ENCODE measurements around the gene ALKBH2.

ALKBH2 gene

DNA sequence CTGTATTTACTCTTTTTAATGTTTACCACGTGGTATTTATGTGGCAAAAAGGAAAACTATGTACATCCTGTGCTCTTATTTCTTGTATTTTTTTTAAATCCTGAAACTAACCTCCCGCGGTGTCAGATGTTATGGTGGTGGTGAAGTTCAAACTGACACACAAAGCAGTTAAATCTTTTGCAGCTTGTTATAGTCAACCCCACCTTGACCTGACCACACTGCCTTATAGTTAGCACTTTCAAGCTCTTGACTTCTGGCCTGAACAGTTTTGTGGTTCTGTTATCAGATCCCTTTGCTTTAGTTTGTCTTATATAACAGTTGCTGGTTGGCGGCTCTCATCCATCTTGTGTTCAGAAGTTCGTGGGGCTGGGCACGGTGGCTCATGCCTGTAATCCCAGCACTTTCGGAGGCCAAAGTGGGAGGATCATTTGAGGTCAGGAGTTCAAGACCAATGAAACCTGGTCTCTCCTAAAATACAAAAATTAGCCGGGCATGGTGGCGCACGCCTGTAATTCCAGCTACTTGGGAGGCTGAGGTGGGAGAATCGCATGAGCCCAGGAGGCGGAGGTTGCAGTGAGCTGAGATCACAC is 6.3 kb upstream of the ALKBH2 start:
- DNase-seq (no peak), ATAC-seq (no peak)
- Mint-ChIP-seq H3K27ac (peak overlapping the region; percentile 11), H3K9me3 (no peaks in the 10 kb centered on the region), H3K36me3 (ENCODE audit: low read depth) (peaks cover 41% of the 10 kb centered on the region), H3K27me3 (no peaks in the 10 kb centered on the region), H3K4me3 (peak overlapping the region; percentile 85), H3K4me1 (peaks cover 25% of the 10 kb centered on the region)

DNA sequence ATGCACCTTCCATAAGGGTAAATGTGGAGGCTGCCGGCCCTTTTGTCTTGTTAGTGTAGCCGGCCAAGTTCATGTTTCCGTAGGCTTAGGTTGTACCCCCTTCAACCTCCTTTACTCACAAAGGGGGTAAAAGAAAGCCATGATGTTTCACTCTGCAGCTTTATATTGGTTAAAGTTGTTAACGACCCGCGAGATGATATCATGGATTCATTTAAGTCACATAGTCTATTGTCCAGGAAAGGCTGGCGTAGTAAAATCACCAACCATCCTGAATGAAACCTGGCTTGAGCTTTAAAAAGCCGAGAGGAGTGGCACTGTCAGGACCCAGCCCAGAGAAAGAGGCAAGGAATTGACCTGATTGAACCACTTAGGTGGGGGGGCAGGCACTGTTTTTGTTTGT is 5.4 kb upstream of the ALKBH2 start:
- Mint-ChIP-seq H3K4me3 (peak overlapping the region; percentile 85), H3K9me3 (no peaks in the 10 kb centered on the region), H3K4me1 (peaks cover 28% of the 10 kb centered on the region), H3K36me3 (ENCODE audit: low read depth) (peaks cover 37% of the 10 kb centered on the region), H3K27me3 (no peaks in the 10 kb centered on the region), H3K27ac (peak overlapping the region; percentile 59)
- no peak for ATAC-seq
- no peak for DNase-seq

DNA sequence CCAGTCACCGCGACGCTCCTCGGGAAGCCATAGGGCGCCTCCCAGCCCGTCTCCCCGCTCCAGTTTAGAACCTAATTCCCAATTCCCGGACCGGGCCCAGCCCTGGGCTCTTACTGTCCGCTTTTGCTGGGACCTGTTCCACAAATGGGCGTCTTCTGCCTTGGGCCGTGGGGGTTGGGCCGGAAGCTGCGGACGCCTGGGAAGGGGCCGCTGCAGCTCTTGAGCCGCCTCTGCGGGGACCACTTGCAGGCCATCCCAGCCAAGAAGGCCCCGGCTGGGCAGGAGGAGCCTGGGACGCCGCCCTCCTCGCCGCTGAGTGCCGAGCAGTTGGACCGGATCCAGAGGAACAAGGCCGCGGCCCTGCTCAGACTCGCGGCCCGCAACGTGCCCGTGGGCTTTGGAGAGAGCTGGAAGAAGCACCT is 4.9 kb upstream of the ALKBH2 start:
- no peaks in the 10 kb centered on the region for H3K27me3 Mint-ChIP-seq
- DNase-seq (no peak), ATAC-seq (peak; percentile 13)
- no peaks in the 10 kb centered on the region for H3K9me3 Mint-ChIP-seq
- peaks cover 32% of the 10 kb centered on the region for H3K4me1 Mint-ChIP-seq
- peaks cover 35% of the 10 kb centered on the region for H3K36me3 Mint-ChIP-seq (ENCODE audit: low read depth)
- peak overlapping the region; percentile 85 for H3K4me3 Mint-ChIP-seq
- peak overlapping the region; percentile 86 for H3K27ac Mint-ChIP-seq

DNA sequence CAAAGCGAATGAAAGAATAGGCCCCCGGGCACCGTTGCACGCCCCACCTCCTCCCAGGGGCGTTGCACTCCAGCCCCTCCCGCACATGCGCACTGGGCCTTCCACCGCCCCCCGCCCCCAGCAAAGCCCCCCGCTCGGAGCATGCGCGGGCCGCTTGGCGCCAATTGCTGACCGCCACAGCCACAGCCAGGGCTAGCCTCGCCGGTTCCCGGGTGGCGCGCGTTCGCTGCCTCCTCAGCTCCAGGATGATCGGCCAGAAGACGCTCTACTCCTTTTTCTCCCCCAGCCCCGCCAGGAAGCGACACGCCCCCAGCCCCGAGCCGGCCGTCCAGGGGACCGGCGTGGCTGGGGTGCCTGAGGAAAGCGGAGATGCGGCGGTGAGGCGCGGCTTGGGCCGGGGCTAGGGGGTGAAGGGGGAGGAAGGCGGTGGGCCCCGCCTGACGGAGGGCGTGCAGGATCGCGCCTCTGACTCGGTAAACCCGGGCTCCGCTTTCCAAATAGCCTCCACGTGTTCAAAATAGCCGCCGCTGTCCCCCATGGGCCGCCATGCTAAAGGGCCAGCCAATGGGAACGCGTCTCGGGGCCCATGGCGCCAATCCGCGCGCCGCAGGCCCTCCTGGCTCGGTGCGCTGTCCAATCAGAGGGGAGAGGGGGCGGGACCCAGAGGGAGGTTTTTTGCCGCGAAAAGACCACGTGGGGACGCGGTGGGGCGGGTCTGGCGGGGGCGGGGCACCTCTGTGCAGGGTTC is 4.3 kb upstream of the ALKBH2 start, which contains the start of gene UNG:
TSS of gene UNG (plus strand) at position 163 of the 748 bp plus-strand sequence. CDS start at position 246, 83 bp downstream.
- Mint-ChIP-seq H3K4me3 (peak within 1 kb of the TSS; percentile 85), H3K27me3 (no peaks in the 10 kb centered on the region), H3K9me3 (no peaks in the 10 kb centered on the region), H3K36me3 (ENCODE audit: low read depth) (peaks cover 33% of the 10 kb centered on the region), H3K4me1 (peaks cover 38% of the 10 kb centered on the region), H3K27ac (peak within 1 kb of the TSS; percentile 86)
- ATAC-seq: peak; percentile 94
- peak; percentile 96 for DNase-seq

DNA sequence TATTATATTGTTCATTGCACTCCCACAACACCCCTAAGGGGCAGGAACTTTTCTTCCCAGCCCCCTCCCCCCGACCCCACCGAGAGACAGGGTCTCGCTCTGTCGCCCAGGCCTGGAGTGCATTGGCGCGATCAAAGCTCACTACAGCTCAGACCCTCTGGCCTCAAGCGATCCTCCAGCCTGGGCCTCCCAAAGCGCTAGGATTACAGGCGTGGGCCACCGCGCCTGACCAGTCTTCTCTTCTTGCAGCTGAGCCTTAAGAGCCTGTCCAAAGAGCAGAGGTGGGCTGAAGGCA is 3.8 kb upstream of the ALKBH2 start:
- Mint-ChIP-seq H3K9me3 (no peaks in the 10 kb centered on the region), H3K36me3 (ENCODE audit: low read depth) (peaks cover 35% of the 10 kb centered on the region), H3K27ac (no peak overlapping the region), H3K4me1 (peaks cover 43% of the 10 kb centered on the region), H3K4me3 (peak overlapping the region; percentile 85), H3K27me3 (no peaks in the 10 kb centered on the region)
- ATAC-seq (no peak), DNase-seq (no peak)

DNA sequence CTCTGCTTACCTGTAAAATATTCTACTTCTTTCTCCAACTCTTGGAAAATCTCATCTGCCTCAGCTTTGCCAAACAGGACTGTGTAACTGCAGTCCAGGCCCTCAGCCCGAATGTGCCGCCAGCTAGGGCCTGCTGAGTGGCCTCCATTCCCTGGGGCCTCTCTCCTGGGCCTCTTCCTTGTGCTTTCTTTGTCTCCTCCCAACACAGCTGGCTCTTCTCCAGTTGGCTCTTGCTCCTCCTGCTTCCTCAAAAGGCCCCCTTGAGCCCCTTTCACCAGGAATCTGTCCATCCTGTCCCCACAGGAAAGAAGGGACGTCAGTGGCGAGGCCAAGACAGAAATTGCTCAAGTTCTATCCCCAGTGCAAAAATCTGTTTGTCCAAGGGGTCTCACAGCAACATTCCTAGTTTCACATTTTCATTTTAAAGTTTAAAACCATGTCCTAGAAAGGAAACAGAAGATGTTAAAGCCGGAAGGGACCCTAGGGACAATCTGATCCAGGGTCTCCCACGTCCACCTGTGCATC is 713 bp downstream of the ALKBH2 start:
- no peaks in the 10 kb centered on the region for H3K27me3 Mint-ChIP-seq
- H3K4me1 Mint-ChIP-seq: peaks cover 39% of the 10 kb centered on the region
- H3K9me3 Mint-ChIP-seq: no peaks in the 10 kb centered on the region
- peaks cover 26% of the 10 kb centered on the region for H3K36me3 Mint-ChIP-seq (ENCODE audit: low read depth)
- peak overlapping the region; percentile 90 for H3K27ac Mint-ChIP-seq
- no peak for ATAC-seq
- DNase-seq: no peak
- peak overlapping the region; percentile 90 for H3K4me3 Mint-ChIP-seq

DNA sequence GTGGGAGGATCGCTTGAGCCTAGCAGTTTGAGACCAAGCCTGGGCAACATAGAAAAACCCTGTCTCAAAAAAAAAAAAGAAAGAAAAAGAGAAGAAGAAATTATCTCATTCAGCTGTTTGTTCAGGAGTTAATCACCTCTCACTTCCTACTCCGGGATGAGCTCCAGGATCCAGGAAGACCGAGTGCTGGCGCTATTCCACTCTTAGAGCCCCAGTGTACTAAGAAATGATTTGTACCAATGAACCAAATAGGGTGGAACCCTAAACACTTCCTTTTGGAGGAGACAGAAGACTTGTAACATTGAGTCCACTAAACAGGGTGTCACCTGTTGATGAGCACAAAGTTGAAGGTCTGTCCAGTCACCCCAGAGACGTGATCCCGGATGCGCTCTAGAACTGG is 3.6 kb downstream of the ALKBH2 start:
- peaks cover 39% of the 10 kb centered on the region for H3K4me1 Mint-ChIP-seq
- ATAC-seq (no peak), DNase-seq (no peak)
- no peaks in the 10 kb centered on the region for H3K9me3 Mint-ChIP-seq
- no peak overlapping the region for H3K27ac Mint-ChIP-seq
- H3K36me3 Mint-ChIP-seq (ENCODE audit: low read depth): peaks cover 26% of the 10 kb centered on the region
- no peaks in the 10 kb centered on the region for H3K27me3 Mint-ChIP-seq
- no peak overlapping the region for H3K4me3 Mint-ChIP-seq

DNA sequence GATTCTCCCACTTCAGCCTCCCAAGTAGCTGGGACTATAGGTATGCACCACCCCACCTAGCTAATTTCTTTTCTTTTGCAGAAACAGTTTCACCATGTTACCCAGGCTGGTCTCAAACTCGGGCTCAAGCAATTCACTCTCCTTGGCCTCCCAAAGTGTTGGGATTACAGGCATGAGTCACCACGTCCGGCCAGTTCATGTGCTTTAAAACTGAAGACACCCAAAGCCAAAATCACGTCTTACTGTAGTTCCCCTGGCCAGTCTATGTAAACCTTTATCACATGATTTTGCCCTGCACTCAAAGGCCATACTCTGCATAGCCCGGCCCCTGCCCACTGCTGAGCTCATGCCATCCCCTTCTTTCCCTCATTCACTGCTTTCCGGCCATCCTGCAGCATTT is 4.5 kb downstream of the ALKBH2 start:
- Mint-ChIP-seq H3K9me3 (no peaks in the 10 kb centered on the region), H3K4me3 (no peak overlapping the region), H3K36me3 (ENCODE audit: low read depth) (peaks cover 26% of the 10 kb centered on the region), H3K4me1 (peaks cover 39% of the 10 kb centered on the region), H3K27ac (no peak overlapping the region), H3K27me3 (no peaks in the 10 kb centered on the region)
- DNase-seq (no peak), ATAC-seq (no peak)

DNA sequence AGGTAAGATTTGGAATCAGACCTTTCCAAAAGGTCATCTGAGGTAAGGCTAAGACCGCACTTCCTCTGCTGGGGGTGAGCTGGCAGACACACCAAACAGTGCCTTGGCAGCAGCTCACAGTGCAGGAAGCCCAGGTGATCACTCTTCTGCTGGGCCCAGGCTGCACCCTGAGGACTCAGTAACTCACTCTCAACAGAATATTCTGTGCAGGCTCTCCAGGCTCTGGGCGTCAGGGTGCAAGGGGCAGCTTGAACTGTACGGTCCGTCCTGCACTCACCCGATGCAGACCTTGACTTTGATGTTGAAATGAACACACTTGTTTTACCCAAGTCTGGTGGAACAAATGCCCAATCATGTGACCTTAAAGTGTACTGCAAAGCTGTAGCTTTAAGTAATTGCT is 6.0 kb downstream of the ALKBH2 start:
- DNase-seq: no peak

DNA sequence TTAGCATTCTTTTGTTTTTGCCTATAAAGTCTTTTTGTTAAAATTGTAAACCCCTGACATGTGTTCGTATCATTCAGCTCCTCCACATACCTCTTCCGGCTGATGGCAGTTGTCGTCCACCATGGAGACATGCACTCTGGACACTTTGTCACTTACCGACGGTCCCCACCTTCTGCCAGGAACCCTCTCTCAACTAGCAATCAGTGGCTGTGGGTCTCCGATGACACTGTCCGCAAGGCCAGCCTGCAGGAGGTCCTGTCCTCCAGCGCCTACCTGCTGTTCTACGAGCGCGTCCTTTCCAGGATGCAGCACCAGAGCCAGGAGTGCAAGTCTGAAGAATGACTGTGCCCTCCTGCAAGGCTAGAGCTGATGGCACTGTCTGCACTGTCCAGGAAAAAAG is 7.7 kb downstream of the ALKBH2 start:
- Mint-ChIP-seq H3K36me3 (ENCODE audit: low read depth) (peaks cover 28% of the 10 kb centered on the region), H3K9me3 (no peaks in the 10 kb centered on the region), H3K27ac (peak overlapping the region; percentile 23), H3K4me3 (no peak overlapping the region), H3K27me3 (no peaks in the 10 kb centered on the region), H3K4me1 (peaks cover 8% of the 10 kb centered on the region)
- ATAC-seq (no peak), DNase-seq (no peak)

More for the DNA sequence above, 6.0 kb downstream of the ALKBH2 start:
- peaks cover 23% of the 10 kb centered on the region for H3K4me1 Mint-ChIP-seq
- H3K9me3 Mint-ChIP-seq: no peaks in the 10 kb centered on the region
- no peak overlapping the region for H3K4me3 Mint-ChIP-seq
- H3K27me3 Mint-ChIP-seq: no peaks in the 10 kb centered on the region
- peaks cover 28% of the 10 kb centered on the region for H3K36me3 Mint-ChIP-seq (ENCODE audit: low read depth)
- H3K27ac Mint-ChIP-seq: peak overlapping the region; percentile 14
- ATAC-seq: peak; percentile 67

DNA sequence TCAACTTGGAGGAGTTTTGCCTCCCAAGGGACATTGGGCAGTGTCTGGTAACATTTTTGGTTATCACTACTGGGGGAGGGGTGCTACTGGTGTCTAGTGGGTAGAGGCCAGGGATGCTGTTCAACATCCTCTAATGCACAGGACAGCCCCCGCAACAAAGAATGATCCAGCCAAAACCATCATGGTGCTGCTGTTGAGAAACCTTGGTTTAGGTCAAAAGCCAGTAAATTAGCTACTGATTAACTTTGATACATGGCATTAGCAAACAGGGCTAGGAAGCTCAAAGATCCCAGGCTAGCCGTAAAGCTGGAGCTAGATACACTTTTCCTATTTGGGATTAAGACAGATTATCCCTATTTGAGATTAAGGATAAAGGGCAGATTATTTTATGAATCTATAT is 8.8 kb downstream of the ALKBH2 start:
- Mint-ChIP-seq H3K9me3 (no peaks in the 10 kb centered on the region), H3K27me3 (no peaks in the 10 kb centered on the region), H3K27ac (no peak overlapping the region), H3K36me3 (ENCODE audit: low read depth) (peaks cover 25% of the 10 kb centered on the region), H3K4me3 (no peak overlapping the region), H3K4me1 (peaks cover 4% of the 10 kb centered on the region)
- DNase-seq: no peak
- ATAC-seq: no peak

DNA sequence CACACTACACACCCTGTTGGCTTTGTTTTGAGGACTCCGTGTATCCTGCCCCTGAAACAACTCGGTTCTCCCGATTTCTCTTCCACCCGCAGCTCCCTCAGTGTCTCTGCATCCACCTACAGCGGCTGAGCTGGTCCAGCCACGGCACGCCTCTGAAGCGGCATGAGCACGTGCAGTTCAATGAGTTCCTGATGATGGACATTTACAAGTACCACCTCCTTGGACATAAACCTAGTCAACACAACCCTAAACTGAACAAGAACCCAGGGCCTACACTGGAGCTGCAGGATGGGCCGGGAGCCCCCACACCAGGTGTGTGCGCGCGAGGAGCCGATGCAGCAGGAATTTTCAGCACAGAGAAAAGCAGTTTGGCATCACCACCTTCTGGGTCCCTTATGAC is 10.5 kb downstream of the ALKBH2 start:
- DNase-seq (no peak), ATAC-seq (no peak)
- Mint-ChIP-seq H3K27me3 (no peaks in the 10 kb centered on the region), H3K27ac (no peak overlapping the region), H3K4me1 (peaks cover 4% of the 10 kb centered on the region), H3K36me3 (ENCODE audit: low read depth) (peaks cover 31% of the 10 kb centered on the region), H3K9me3 (peaks cover 6% of the 10 kb centered on the region), H3K4me3 (no peak overlapping the region)

DNA sequence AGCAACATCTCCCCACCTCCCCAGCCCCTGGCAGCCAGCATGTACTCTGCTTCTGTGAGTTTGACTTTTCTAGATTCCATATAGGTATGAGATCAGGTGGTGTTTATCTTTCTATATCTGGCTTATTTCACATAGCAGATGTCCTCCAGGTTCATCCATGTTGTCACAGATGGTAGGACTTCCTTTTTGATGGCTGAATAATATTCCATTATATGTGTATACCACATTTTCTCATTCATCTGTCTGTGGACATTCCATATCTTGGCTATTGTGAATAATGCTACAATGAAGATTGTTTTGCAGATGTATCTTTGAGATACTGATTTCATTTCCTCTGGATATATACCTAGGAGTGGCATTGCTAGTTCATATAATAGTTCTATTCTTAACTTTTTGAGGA is 18.4 kb downstream of the ALKBH2 start:
- Mint-ChIP-seq H3K9me3 (peaks cover 13% of the 10 kb centered on the region), H3K4me1 (no peaks in the 10 kb centered on the region), H3K36me3 (ENCODE audit: low read depth) (peaks cover 46% of the 10 kb centered on the region), H3K27ac (no peak overlapping the region), H3K27me3 (no peaks in the 10 kb centered on the region), H3K4me3 (no peak overlapping the region)
- DNase-seq (no peak), ATAC-seq (no peak)

DNA sequence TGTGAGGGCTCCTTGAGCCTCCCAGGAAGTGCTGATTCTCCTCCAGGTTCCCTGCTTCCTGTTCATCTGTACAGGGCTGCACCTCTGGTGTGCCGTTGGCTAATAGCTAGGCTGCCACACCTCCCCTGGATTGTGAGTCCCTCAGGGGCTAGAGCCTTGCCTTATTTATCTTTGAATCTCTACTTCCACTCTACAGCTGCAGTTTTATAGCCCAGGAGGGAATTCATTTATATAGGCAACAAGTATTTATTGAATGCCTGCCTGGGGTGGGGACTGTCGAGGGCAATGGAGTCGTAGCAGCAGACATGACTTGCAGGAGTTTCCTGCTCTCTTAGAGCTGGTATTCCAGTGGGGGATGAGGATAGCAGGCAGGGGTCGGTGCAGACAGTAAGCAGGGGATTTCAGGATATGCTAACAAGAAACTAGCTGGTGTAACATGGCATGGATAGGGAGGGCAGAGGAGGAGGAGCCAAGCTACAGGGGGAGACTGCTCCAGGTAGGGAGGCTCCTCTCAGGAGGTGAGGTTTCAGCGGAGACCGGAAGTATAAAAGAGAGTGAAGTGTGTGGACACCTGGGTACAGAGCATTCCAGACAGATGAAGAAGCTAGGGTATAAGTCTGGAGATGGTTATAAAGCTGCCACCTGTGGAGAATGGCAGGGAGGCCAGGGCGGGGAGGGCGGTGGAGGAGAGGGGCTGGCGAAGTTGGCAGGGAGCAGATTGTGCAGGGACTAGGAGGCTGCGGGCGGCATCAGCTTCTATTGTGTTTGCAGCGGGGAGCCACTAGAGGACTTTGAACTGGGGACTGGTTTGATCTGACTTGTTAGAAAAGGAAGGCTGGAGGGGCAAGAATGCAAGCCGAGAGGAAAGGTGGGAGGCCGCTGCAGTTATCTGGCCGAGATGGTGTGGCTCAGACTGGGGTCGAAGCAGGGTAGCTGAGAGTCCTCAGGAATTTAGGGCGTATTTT is 23.7 kb downstream of the ALKBH2 start:
- H3K4me3 Mint-ChIP-seq: no peak overlapping the region
- ATAC-seq (no peak), DNase-seq (no peak)
- no peaks in the 10 kb centered on the region for H3K4me1 Mint-ChIP-seq
- no peak overlapping the region for H3K27ac Mint-ChIP-seq
- H3K36me3 Mint-ChIP-seq (ENCODE audit: low read depth): peaks cover 18% of the 10 kb centered on the region
- H3K9me3 Mint-ChIP-seq: peaks cover under 1% of the 10 kb centered on the region
- H3K27me3 Mint-ChIP-seq: no peaks in the 10 kb centered on the region

Data from activated naive CD8-positive, alpha-beta T cell treated with anti-CD3 and anti-CD28 coated beads, Interleukin-2, amount 50 U/mL, for 24 hours (primary cell).